GM08714 (cell line): ENCODE measurements around the gene TREM2.

ENCODE experiments used
- H3K4me3 ChIP-seq: fragments of 200-500 bp; sonication (Bioruptor generic); 2 replicates; pipeline ENCODE4 v1.5.1; 2014; ENCODE audit warnings: mild to moderate bottlenecking, low read length, inconsistent platforms
- ZNF274 ChIP-seq: IDR thresholded peaks from 2 replicates; pipeline ENCODE4 v1.6.1; 2012; ENCODE audit warnings: mild to moderate bottlenecking, low read depth, low read length

Gene TREM2

GRCh38 chr6:41174610-41175009 lies 11.7 kb upstream of the TREM2 start:
- no peak for TF ChIP-seq ZNF274

GRCh38 chr6:41171908-41172307 lies 9.0 kb upstream of the TREM2 start:
- no peak overlapping the region for H3K4me3 ChIP-seq
- no peak for TF ChIP-seq ZNF274

More at GRCh38 chr6:41174610-41175009, 11.7 kb upstream of the TREM2 start:
- no peak overlapping the region for H3K4me3 ChIP-seq

GRCh38 chr6:41170547-41171160 lies 7.7 kb upstream of the TREM2 start:
- no peak for TF ChIP-seq ZNF274
- H3K4me3 ChIP-seq, result no peak overlapping the region

GRCh38 chr6:41167173-41167963 lies 4.5 kb upstream of the TREM2 start:
- no peak overlapping the region for H3K4me3 ChIP-seq
- no peak for TF ChIP-seq ZNF274

GRCh38 chr6:41164551-41165120 lies 1.7 kb upstream of the TREM2 start:
- H3K4me3 ChIP-seq, result no peak overlapping the region
- TF ChIP-seq ZNF274, result no peak

GRCh38 chr6:41163419-41163717 lies 452 bp upstream of the TREM2 start:
- no peak for TF ChIP-seq ZNF274
- no peak overlapping the region for H3K4me3 ChIP-seq

- H3K4me3 ChIP-seq, result no peak overlapping the region
- TF ChIP-seq ZNF274, result no peak
Observed at GRCh38 chr6:41161851-41162552, 914 bp downstream of the TREM2 start.

- no peak overlapping the region for H3K4me3 ChIP-seq
- no peak for TF ChIP-seq ZNF274
Observed at GRCh38 chr6:41161380-41161779, 1.5 kb downstream of the TREM2 start.

- no peak for TF ChIP-seq ZNF274
- H3K4me3 ChIP-seq, result no peak overlapping the region
Observed at GRCh38 chr6:41160933-41161332, 2.0 kb downstream of the TREM2 start.

- TF ChIP-seq ZNF274, result no peak
- H3K4me3 ChIP-seq, result no peak overlapping the region
Observed at GRCh38 chr6:41159415-41160082, 3.4 kb downstream of the TREM2 start.

- TF ChIP-seq ZNF274, result no peak
Observed at GRCh38 chr6:41157323-41157722, 5.6 kb downstream of the TREM2 start.

GRCh38 chr6:41156771-41157170 lies 6.1 kb downstream of the TREM2 start:
- H3K4me3 ChIP-seq, result no peak overlapping the region
- no peak for TF ChIP-seq ZNF274

More at GRCh38 chr6:41157323-41157722, 5.6 kb downstream of the TREM2 start:
- no peak overlapping the region for H3K4me3 ChIP-seq

- H3K4me3 ChIP-seq, result no peak overlapping the region
- no peak for TF ChIP-seq ZNF274
Observed at GRCh38 chr6:41156001-41156400, 6.9 kb downstream of the TREM2 start.

GRCh38 chr6:41155132-41155805 lies 7.6 kb downstream of the TREM2 start:
- no peak for TF ChIP-seq ZNF274
- no peak overlapping the region for H3K4me3 ChIP-seq
